HCT116 (cell line): ENCODE measurements around the gene SRGAP3. TPM values are rescaled to one million over a fixed set of nuclear protein-coding genes. Genes with fewer than 3 reads are reported as not detected.

Experiments used
- ATAC-seq: fragments of 200-7000 bp; cut with Tn5 transposase; 2 replicates; pipeline ENCODE4 v1.9.1; 2020; ENCODE audit warnings: mild to moderate bottlenecking, moderate library complexity
- BruUV-seq: library from RNA; stranded (reverse); fragments of 400-500 nt; replicated peaks from 2 replicates; lab custom pipeline; 2021; lab: Mats Ljungman, UMichigan
- CTCF ChIA-PET: fragments of 300-600 bp; sonication (Branson Sonifier 250); formaldehyde crosslinking; loops from one replicate; lab custom pipeline; 2021; ENCODE audit warnings: antibody characterized with exemption; lab: Charles Lee
- POLR2A ChIA-PET: fragments of 300-600, 350-600 bp; sonication (Branson Sonifier 250); formaldehyde crosslinking; loops from one replicate; lab custom pipeline; 2021; ENCODE audit warnings: antibody characterized with exemption; lab: Charles Lee
- RAD21 ChIA-PET, 2 experiments: fragments of 300-600 bp; sonication (Branson Sonifier 250); formaldehyde crosslinking; loops; one replicate each; lab custom pipeline; 2023; ENCODE audit warnings: low total read pairs in 2 of 2; ENCODE audit not compliant: uncharacterized antibody in 2 of 2, unreplicated experiment in 2 of 2, low non-redundant PET in 1 of 2; lab: Charles Lee
- DNase-seq: peaks from one replicate; pipeline ENCODE4 v3.0.0-alpha.2; 2010; ENCODE audit warnings: low read depth, low spot score
- H2AFZ ChIP-seq: fragments of 200-600 bp; shearing (Covaris generic), sonication (generic); 2 replicates; pipeline ENCODE4 v1.6.1; 2017; ENCODE audit warnings: low read depth, mixed run types, mixed read lengths, antibody characterized with exemption, low read length; ENCODE audit not compliant: poor library complexity, severe bottlenecking
- H3K27ac ChIP-seq: 2 replicates; pipeline ENCODE4 v1.5.1; 2012; ENCODE audit warnings: low read depth, low read length
- H3K27me3 ChIP-seq: fragments of 200-600 bp; sonication (generic); 2 replicates; pipeline ENCODE4 v1.6.1; 2016; ENCODE audit warnings: mixed run types, low read length, mixed read lengths; ENCODE audit not compliant: insufficient read depth
- H3K36me3 ChIP-seq, 2 experiments: fragments of 200-500 bp in 1 of 2; fragments of 200-600 bp in 1 of 2; sonication (Bioruptor generic) in 1 of 2; sonication (generic) in 1 of 2; 2 replicates each; pipeline versions ENCODE4 v1.5.1 to v1.6.1; 2014 to 2016; ENCODE audit warnings: low read length in 2 of 2, inconsistent platforms in 1 of 2, mixed read lengths in 1 of 2, mixed run types in 1 of 2; ENCODE audit not compliant: insufficient read depth in 2 of 2, control insufficient read depth in 1 of 2
- H3K4me1 ChIP-seq, 2 experiments: fragments of 200-600 bp in 1 of 2; sonication (generic) in 1 of 2; 2 replicates each; pipeline versions ENCODE4 v1.5.1 to v1.6.1; 2012 to 2017; ENCODE audit warnings: low read length in 2 of 2, inconsistent platforms in 1 of 2, mild to moderate bottlenecking in 1 of 2, mixed read lengths in 1 of 2, mixed run types in 1 of 2, moderate library complexity in 1 of 2; ENCODE audit not compliant: insufficient read depth in 2 of 2, control insufficient read depth in 1 of 2
- H3K4me2 ChIP-seq: fragments of 200-600 bp; sonication (generic); 2 replicates; pipeline ENCODE4 v1.6.1; 2017; ENCODE audit warnings: mixed run types, low read length, mixed read lengths
- H3K4me3 ChIP-seq, 2 experiments: fragments of 200-600 bp in 1 of 2; sonication (generic) in 1 of 2; replicated peaks in 1 of 2; 2 replicates each; pipeline ENCODE4 v1.5.1; 2011 to 2016; ENCODE audit warnings: low read length in 2 of 2, control low read depth in 1 of 2, low read depth in 1 of 2, mild to moderate bottlenecking in 1 of 2, mixed read lengths in 1 of 2, mixed run types in 1 of 2
- H3K79me2 ChIP-seq: fragments of 200-600 bp; sonication (generic); 2 replicates; pipeline ENCODE4 v1.6.1; 2017; ENCODE audit warnings: mild to moderate bottlenecking, mixed run types, low read length, moderate library complexity, mixed read lengths; ENCODE audit not compliant: insufficient read depth
- H3K9ac ChIP-seq: fragments of 200-600 bp; sonication (generic); 2 replicates; pipeline ENCODE4 v1.6.1; 2016; ENCODE audit warnings: low read length, mixed read lengths
- H3K9me2 ChIP-seq: fragments of 200-600 bp; sonication (generic), shearing (Covaris generic); 2 replicates; pipeline ENCODE4 v1.6.1; 2017; ENCODE audit warnings: mixed run types, mild to moderate bottlenecking, moderate library complexity; ENCODE audit not compliant: insufficient read depth
- H3K9me3 ChIP-seq, 2 experiments: fragments of 200-500 bp in 1 of 2; fragments of 200-600 bp in 1 of 2; sonication (Bioruptor generic) in 1 of 2; sonication (generic) in 1 of 2; 2 replicates each; pipeline ENCODE4 v1.6.1; 2014 to 2017; ENCODE audit warnings: low read length in 2 of 2, mixed read lengths in 2 of 2, inconsistent platforms in 1 of 2, low read depth in 1 of 2, mild to moderate bottlenecking in 1 of 2, mixed run types in 1 of 2, moderate library complexity in 1 of 2; ENCODE audit not compliant: control insufficient read depth in 1 of 2, insufficient read depth in 1 of 2
- H4K20me1 ChIP-seq: fragments of 200-600 bp; sonication (generic), shearing (Covaris generic); 2 replicates; pipeline ENCODE4 v1.6.1; 2017; ENCODE audit warnings: mixed run types, mild to moderate bottlenecking, moderate library complexity; ENCODE audit not compliant: insufficient read depth
- EZH2 ChIP-seq: fragments of 200-600 bp; sonication (generic); IDR thresholded peaks from 2 replicates; pipeline ENCODE4 v1.6.1; 2017; ENCODE audit warnings: antibody characterized with exemption, mixed run types
- EZH2phosphoT487 ChIP-seq: fragments of 200-600 bp; IDR thresholded peaks from 2 replicates; pipeline ENCODE4 v1.6.1; 2018; ENCODE audit warnings: antibody characterized with exemption, borderline replicate concordance
- POLR2A ChIP-seq: IDR thresholded peaks from 2 replicates; pipeline ENCODE4 v1.7.0; 2011; ENCODE audit warnings: borderline replicate concordance; ENCODE audit not compliant: insufficient read depth, insufficient read length; ENCODE audit errors: extremely low read depth
- SP1 ChIP-seq: IDR thresholded peaks from 2 replicates; pipeline ENCODE4 v1.6.1; 2012; ENCODE audit warnings: low read depth
- TCF7L2 ChIP-seq: IDR thresholded peaks from 2 replicates; pipeline ENCODE4 v1.7.0; 2011; ENCODE audit warnings: borderline replicate concordance, inconsistent platforms; ENCODE audit not compliant: insufficient read depth, insufficient read length; ENCODE audit errors: extremely low read depth
- intact Hi-C: fragments of 100-400 bp; cut with micrococcal nuclease; formaldehyde crosslinking; loops from 2 replicates; pipeline ENCODE4 v1.10.0; 2022
- total RNA-seq: library from RNA; stranded (reverse); gene quantifications from one replicate; pipeline ENCODE4 v1.2.1, GENCODE V29; 2021; ENCODE audit not compliant: unreplicated experiment
- TF ChIP-seq, protein P1 (sequence below): IDR thresholded peaks from 2 replicates; pipeline ENCODE4 v1.6.1; 2012; ENCODE audit warnings: low read depth

Gene SRGAP3
- total RNA-seq, 1 experiment from 2014 or later, result 8.3 TPM

DNA sequence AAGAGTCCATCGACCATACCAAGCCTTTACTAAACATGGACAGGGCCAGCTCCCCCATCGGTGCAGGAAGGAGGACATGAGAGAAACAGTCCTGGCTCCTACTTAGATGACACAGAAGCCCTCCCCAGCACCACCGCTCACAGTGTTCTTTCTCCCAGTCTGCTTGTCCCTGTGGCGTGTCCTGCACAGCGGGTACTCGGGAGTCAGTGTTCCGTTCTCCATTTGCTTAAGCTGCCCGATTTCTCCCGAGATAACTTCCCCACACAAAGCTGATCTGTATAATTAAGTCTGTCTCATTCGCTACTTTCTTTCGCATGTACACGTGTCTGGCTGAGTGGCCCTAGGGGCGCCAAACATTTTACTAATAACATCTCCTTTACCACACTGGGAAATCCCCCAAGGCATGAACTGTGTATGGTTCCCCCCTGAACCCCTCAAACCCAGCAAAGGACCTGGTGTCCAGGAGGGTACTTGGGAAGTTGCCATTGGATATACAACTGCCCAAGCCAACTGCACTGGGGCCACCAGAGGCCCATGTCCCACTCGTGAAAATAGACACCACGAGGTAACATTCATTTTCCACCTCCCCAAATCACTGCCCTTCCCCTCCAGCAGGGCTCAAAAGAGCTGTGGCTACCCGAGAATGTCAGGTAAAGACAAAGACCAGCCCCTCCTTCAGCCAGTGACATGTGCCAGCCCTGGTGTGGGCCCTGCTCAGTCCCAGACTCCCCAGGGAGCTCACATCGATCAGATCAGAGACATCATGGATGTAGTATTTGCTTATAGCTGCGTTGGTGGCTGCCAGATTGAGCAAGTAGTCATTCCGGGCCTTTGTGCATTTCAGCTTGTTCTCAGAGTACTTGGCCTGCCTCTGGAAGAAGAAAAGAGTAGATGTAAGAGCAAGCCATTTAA lies 189.7 kb downstream of the SRGAP3 start:
- Histone ChIP-seq H3K9me3 (peaks cover 0 to 5% of the 10 kb centered on the region in 2 experiments; a peak in 1 of 4 replicates), H3K4me2 (no peak overlapping the region), H3K27ac (no peak overlapping the region), H2AFZ (no peak overlapping the region), H3K4me3 (no peak overlapping the region), H3K4me1 (no peaks in the 10 kb centered on the region), H3K27me3 (no peaks in the 10 kb centered on the region), H3K79me2 (no peaks in the 10 kb centered on the region), H3K36me3 (no peaks in the 10 kb centered on the region), H4K20me1 (no peaks in the 10 kb centered on the region), H3K9ac (no peak overlapping the region), H3K9me2 (no peaks in the 10 kb centered on the region)
- ChIA-PET RAD21 (no interaction called here), POLR2A (no interaction called here), CTCF (interaction anchor here (1.5 kb wide), 1 partner anchor 396 kb away, joined by 3 read pairs; no protein-coding TSS in a partner anchor)
- no peak for TF ChIP-seq POLR2A
- TF ChIP-seq EZH2, result no peak
- no peak for TF ChIP-seq EZH2phosphoT487
- TF ChIP-seq, protein P1, sequence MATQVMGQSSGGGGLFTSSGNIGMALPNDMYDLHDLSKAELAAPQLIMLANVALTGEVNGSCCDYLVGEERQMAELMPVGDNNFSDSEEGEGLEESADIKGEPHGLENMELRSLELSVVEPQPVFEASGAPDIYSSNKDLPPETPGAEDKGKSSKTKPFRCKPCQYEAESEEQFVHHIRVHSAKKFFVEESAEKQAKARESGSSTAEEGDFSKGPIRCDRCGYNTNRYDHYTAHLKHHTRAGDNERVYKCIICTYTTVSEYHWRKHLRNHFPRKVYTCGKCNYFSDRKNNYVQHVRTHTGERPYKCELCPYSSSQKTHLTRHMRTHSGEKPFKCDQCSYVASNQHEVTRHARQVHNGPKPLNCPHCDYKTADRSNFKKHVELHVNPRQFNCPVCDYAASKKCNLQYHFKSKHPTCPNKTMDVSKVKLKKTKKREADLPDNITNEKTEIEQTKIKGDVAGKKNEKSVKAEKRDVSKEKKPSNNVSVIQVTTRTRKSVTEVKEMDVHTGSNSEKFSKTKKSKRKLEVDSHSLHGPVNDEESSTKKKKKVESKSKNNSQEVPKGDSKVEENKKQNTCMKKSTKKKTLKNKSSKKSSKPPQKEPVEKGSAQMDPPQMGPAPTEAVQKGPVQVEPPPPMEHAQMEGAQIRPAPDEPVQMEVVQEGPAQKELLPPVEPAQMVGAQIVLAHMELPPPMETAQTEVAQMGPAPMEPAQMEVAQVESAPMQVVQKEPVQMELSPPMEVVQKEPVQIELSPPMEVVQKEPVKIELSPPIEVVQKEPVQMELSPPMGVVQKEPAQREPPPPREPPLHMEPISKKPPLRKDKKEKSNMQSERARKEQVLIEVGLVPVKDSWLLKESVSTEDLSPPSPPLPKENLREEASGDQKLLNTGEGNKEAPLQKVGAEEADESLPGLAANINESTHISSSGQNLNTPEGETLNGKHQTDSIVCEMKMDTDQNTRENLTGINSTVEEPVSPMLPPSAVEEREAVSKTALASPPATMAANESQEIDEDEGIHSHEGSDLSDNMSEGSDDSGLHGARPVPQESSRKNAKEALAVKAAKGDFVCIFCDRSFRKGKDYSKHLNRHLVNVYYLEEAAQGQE, result no peak
- no peak for TF ChIP-seq SP1
- TF ChIP-seq TCF7L2, result no peak
- no peak for DNase-seq
- intact Hi-C loops, result no loop called here
- no peak for ATAC-seq
- BruUV-seq, result no TSS peak
